GM18951 (cell line): ENCODE data around the gene SDR42E2.

ENCODE experiments used
- POLR2A ChIP-seq: IDR thresholded peaks from 4 replicates; pipeline ENCODE4 v1.6.1; 2011; ENCODE audit warnings: mild to moderate bottlenecking; ENCODE audit not compliant: insufficient read length, insufficient read depth; ENCODE audit errors: extremely low read depth
- in situ Hi-C: fragments of 300-500 bp; cut with MboI; formaldehyde crosslinking; loops from one replicate; pipeline ENCODE4 v1.12.0; 2022; ENCODE audit warnings: low sequenced_read_pairs, mixed read lengths, inconsistent platforms; ENCODE audit not compliant: unreplicated experiment

The SDR42E2 gene

GRCh38 chr16:22240023-22240710 lies 77.9 kb downstream of the SDR42E2 start:
- in situ Hi-C loops, result no loop called here
- TF ChIP-seq POLR2A, result no peak
